GM23338 (cell line): ENCODE results near the gene FAM131A. TPM values are rescaled to one million over a fixed set of nuclear protein-coding genes. Genes with fewer than 3 reads are reported as not detected.

Experiments used
- ATAC-seq: fragments of 200-7000 bp; cut with Tn5 transposase; 3 replicates; pipeline ENCODE4 v1.9.1; 2020
- DNase-seq: peaks from one replicate; pipeline ENCODE4 v3.0.0-alpha.2; 2015; ENCODE audit warnings: low spot score
- H2AFZ ChIP-seq: fragments of 200-600 bp; sonication (generic); 2 replicates; pipeline ENCODE4 v1.8.0; 2016; ENCODE audit warnings: antibody characterized with exemption, mild to moderate bottlenecking, moderate library complexity
- H3F3A ChIP-seq: fragments of 200-600 bp; sonication (generic); replicated peaks from 2 replicates; pipeline ENCODE4 v1.8.0; 2017; ENCODE audit warnings: antibody characterized with exemption, mixed run types, low read depth
- H3K27ac ChIP-seq: fragments of 200-600 bp; sonication (generic); 2 replicates; pipeline ENCODE4 v1.6.1; 2016; ENCODE audit warnings: low read depth
- H3K27me3 ChIP-seq: fragments of 200-600 bp; sonication (generic); 2 replicates; pipeline ENCODE4 v1.8.0; 2016; ENCODE audit warnings: mild to moderate bottlenecking, mixed run types, moderate library complexity; ENCODE audit not compliant: insufficient read depth
- H3K36me3 ChIP-seq: fragments of 200-600 bp; sonication (generic); 2 replicates; pipeline ENCODE4 v1.8.0; 2016; ENCODE audit warnings: mild to moderate bottlenecking; ENCODE audit not compliant: insufficient read depth
- H3K4me1 ChIP-seq: fragments of 200-600 bp; sonication (generic); 2 replicates; pipeline ENCODE4 v1.8.0; 2016; ENCODE audit warnings: mild to moderate bottlenecking, moderate library complexity; ENCODE audit not compliant: insufficient read depth
- H3K4me2 ChIP-seq: fragments of 200-600 bp; sonication (generic); 2 replicates; pipeline ENCODE4 v1.7.1; 2017; ENCODE audit warnings: mixed run types
- H3K4me3 ChIP-seq: fragments of 200-600 bp; sonication (generic); 2 replicates; pipeline ENCODE4 v1.6.1; 2016; ENCODE audit warnings: mixed run types
- H3K79me2 ChIP-seq: fragments of 200-600 bp; sonication (generic); replicated peaks from 2 replicates; pipeline ENCODE4 v1.8.0; 2017; ENCODE audit warnings: mild to moderate bottlenecking; ENCODE audit not compliant: insufficient read depth
- H3K9me2 ChIP-seq: fragments of 200-600 bp; sonication (generic); 2 replicates; pipeline ENCODE4 v1.8.0; 2017; ENCODE audit not compliant: insufficient read depth
- H4K20me1 ChIP-seq: fragments of 200-600 bp; sonication (generic); replicated peaks from 2 replicates; pipeline ENCODE4 v1.8.0; 2017; ENCODE audit warnings: mild to moderate bottlenecking; ENCODE audit not compliant: insufficient read depth
- H3K27ac Mint-ChIP-seq: 2 replicates; pipeline ENCODE4 v1.8.0; 2020; ENCODE audit warnings: inconsistent platforms, mild to moderate bottlenecking, moderate library complexity, mixed read lengths
- H3K27me3 Mint-ChIP-seq: 3 replicates; pipeline ENCODE4 v1.8.0; 2022; ENCODE audit warnings: low read depth, mild to moderate bottlenecking, moderate library complexity, mixed read lengths, inconsistent platforms; ENCODE audit not compliant: insufficient read depth, poor library complexity
- H3K36me3 Mint-ChIP-seq: 3 replicates; pipeline ENCODE4 v1.8.0; 2021; ENCODE audit warnings: low read depth, mild to moderate bottlenecking, inconsistent platforms, moderate library complexity, mixed read lengths
- H3K4me1 Mint-ChIP-seq: 3 replicates; pipeline ENCODE4 v1.8.0; 2020; ENCODE audit warnings: mild to moderate bottlenecking, inconsistent platforms, mixed read lengths
- H3K4me3 Mint-ChIP-seq: 3 replicates; pipeline ENCODE4 v1.8.0; 2021; ENCODE audit warnings: moderate library complexity, mild to moderate bottlenecking, inconsistent platforms, mixed read lengths
- H3K9me3 Mint-ChIP-seq: 3 replicates; pipeline ENCODE4 v1.8.0; 2020; ENCODE audit warnings: moderate library complexity, mild to moderate bottlenecking, inconsistent platforms, mixed read lengths
- CREB1 ChIP-seq: fragments of 250-450 bp; sonication (Bioruptor Pico); IDR thresholded peaks from 2 replicates; pipeline ENCODE4 v1.5.0; 2020; ENCODE audit warnings: low read depth, mild to moderate bottlenecking, moderate library complexity
- EZH2 ChIP-seq: fragments of 200-600 bp; sonication (generic); IDR thresholded peaks from one replicate; pipeline ENCODE4 v1.8.0; 2017; ENCODE audit warnings: antibody characterized with exemption, mild to moderate bottlenecking, low read depth; ENCODE audit not compliant: unreplicated experiment
- EZH2phosphoT487 ChIP-seq: fragments of 200-600 bp; sonication (generic); IDR thresholded peaks from one replicate; pipeline ENCODE4 v1.8.1; 2018; ENCODE audit warnings: antibody characterized with exemption; ENCODE audit not compliant: unreplicated experiment
- JUNB ChIP-seq: IDR thresholded peaks from one replicate; pipeline ENCODE4 v1.6.1; 2016; ENCODE audit warnings: antibody characterized with exemption; ENCODE audit not compliant: unreplicated experiment
- NANOG ChIP-seq: IDR thresholded peaks from 2 replicates; pipeline ENCODE4 v1.6.1; 2016; ENCODE audit warnings: antibody characterized with exemption, borderline replicate concordance
- POLR2AphosphoS5 ChIP-seq: IDR thresholded peaks from 2 replicates; pipeline ENCODE4 v1.6.1; 2016; ENCODE audit warnings: antibody characterized with exemption, low read depth
- REST ChIP-seq: IDR thresholded peaks from one replicate; pipeline ENCODE4 v1.6.1; 2018; ENCODE audit warnings: antibody characterized with exemption; ENCODE audit not compliant: unreplicated experiment
- STAT1 ChIP-seq: IDR thresholded peaks from one replicate; pipeline ENCODE4 v1.6.1; 2016; ENCODE audit warnings: antibody characterized with exemption; ENCODE audit not compliant: unreplicated experiment
- ZNF114 ChIP-seq: fragments of 250-450 bp; sonication (Bioruptor Pico); IDR thresholded peaks from 2 replicates; pipeline ENCODE4 v1.5.0; 2020; ENCODE audit warnings: mild to moderate bottlenecking, moderate library complexity
- ZNF331 ChIP-seq: fragments of 250-450 bp; sonication (Bioruptor Pico); IDR thresholded peaks from 2 replicates; pipeline ENCODE4 v1.5.0; 2020; ENCODE audit warnings: low read depth, mild to moderate bottlenecking, moderate library complexity
- ZNF462 ChIP-seq: fragments of 250-450 bp; sonication (Bioruptor Pico); IDR thresholded peaks from 2 replicates; pipeline ENCODE4 v1.5.0; 2020; ENCODE audit warnings: mild to moderate bottlenecking, moderate library complexity
- polyA plus RNA-seq: library from polyadenylated mRNA; unstranded; fragments of >200 nt; fragmentation: Nextera tagmentation; extraction: Ambion mirVana; gene quantifications from 2 replicates; pipeline ENCODE4 v1.2.1, GENCODE V29; 2016
- total RNA-seq: library from RNA; depleted of rRNA; stranded (reverse); fragments of >200 nt; shearing (Covaris generic); gene quantifications from 2 replicates; pipeline ENCODE4 v1.2.3, GENCODE V29; 2014
- TF ChIP-seq, protein P1 (sequence below): IDR thresholded peaks from 2 replicates; pipeline ENCODE4 v1.6.1; 2016; ENCODE audit warnings: antibody characterized with exemption
- TF ChIP-seq, protein P2 (sequence below), 2 experiments: fragments of 200-600 bp in 1 of 2; sonication (generic) in 1 of 2; conservative IDR thresholded peaks; 2 replicates each; pipeline versions ENCODE4 v1.5.1 to v1.6.1; 2016 to 2017; ENCODE audit warnings: antibody characterized with exemption in 2 of 2, low read depth in 2 of 2, mild to moderate bottlenecking in 2 of 2, moderate library complexity in 1 of 2

The FAM131A gene
- total and polyA plus RNA-seq, 2 experiments from 2014 or later, result 6.7 to 31.8 TPM

DNA sequence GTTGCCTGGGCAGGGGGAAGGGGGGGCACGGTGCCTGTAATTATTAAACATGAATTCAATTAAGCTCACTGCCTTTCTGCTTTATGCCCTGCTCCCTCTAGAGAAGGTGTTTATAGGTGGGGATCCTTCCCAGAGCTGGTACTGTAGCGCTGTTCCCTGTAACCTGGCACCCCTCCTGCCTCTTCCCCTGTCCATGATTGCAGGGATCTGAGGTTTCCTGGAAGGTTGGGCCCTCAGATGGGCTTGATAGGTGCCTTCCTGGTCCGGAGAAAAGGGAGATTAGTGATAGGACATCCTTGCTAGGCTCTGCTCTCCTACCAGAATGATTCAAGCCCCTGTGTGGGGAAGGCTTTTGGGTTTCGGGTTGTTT is 2.1 kb upstream of the FAM131A start:
- peak overlapping the region; percentile 86 for H3K4me3 ChIP-seq
- ATAC-seq (peak; percentile 1; the same call in 2 of the 3 replicates), DNase-seq (peak; percentile 54)
- H3K79me2 ChIP-seq, result peaks cover 32% of the 10 kb centered on the region
- peaks cover 36% of the 10 kb centered on the region for H3K36me3 ChIP-seq
- Mint-ChIP-seq H3K4me3 (peak overlapping the region; percentile 87), H3K36me3 (peaks cover 53% of the 10 kb centered on the region), H3K4me1 (peaks cover 32% of the 10 kb centered on the region), H3K27me3 (peaks cover 40% of the 10 kb centered on the region), H3K27ac (peak overlapping the region; percentile 97), H3K9me3 (peaks cover 3% of the 10 kb centered on the region; the same call in 1 of the 3 replicates)
- no peak overlapping the region for H2AFZ ChIP-seq
- H4K20me1 ChIP-seq, result peaks cover 47% of the 10 kb centered on the region
- H3K27ac ChIP-seq, result peak overlapping the region; percentile 98
- peak overlapping the region; percentile 98 for H3K4me2 ChIP-seq
- H3K4me1 ChIP-seq, result peaks cover 27% of the 10 kb centered on the region
- H3K9me2 ChIP-seq, result no peaks in the 10 kb centered on the region
- no peaks in the 10 kb centered on the region for H3K27me3 ChIP-seq
- H3F3A ChIP-seq, result peaks cover 59% of the 10 kb centered on the region
- TF ChIP-seq EZH2 (no peak), ZNF462 (CRISPR knock-in tag) (no peak), REST (no peak), EZH2phosphoT487 (no peak), POLR2AphosphoS5 (no peak), ZNF114 (CRISPR knock-in tag) (no peak), NANOG (no peak), JUNB (no peak), CREB1 (CRISPR knock-in tag) (no peak), STAT1 (no peak), ZNF331 (CRISPR knock-in tag) (no peak)
- TF ChIP-seq, protein P1, sequence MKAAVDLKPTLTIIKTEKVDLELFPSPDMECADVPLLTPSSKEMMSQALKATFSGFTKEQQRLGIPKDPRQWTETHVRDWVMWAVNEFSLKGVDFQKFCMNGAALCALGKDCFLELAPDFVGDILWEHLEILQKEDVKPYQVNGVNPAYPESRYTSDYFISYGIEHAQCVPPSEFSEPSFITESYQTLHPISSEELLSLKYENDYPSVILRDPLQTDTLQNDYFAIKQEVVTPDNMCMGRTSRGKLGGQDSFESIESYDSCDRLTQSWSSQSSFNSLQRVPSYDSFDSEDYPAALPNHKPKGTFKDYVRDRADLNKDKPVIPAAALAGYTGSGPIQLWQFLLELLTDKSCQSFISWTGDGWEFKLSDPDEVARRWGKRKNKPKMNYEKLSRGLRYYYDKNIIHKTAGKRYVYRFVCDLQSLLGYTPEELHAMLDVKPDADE, result no peak
- TF ChIP-seq, protein P2, sequence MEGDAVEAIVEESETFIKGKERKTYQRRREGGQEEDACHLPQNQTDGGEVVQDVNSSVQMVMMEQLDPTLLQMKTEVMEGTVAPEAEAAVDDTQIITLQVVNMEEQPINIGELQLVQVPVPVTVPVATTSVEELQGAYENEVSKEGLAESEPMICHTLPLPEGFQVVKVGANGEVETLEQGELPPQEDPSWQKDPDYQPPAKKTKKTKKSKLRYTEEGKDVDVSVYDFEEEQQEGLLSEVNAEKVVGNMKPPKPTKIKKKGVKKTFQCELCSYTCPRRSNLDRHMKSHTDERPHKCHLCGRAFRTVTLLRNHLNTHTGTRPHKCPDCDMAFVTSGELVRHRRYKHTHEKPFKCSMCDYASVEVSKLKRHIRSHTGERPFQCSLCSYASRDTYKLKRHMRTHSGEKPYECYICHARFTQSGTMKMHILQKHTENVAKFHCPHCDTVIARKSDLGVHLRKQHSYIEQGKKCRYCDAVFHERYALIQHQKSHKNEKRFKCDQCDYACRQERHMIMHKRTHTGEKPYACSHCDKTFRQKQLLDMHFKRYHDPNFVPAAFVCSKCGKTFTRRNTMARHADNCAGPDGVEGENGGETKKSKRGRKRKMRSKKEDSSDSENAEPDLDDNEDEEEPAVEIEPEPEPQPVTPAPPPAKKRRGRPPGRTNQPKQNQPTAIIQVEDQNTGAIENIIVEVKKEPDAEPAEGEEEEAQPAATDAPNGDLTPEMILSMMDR (conservative IDR thresholded peaks at IDR 0.05; ENCODE audit: low read depth in 2 of 2), result no peak
